K562 (cell line): ENCODE results near the gene TRPC3.

Experiments used
- HMG20B ChIP-seq: fragments of 250-450 bp; sonication (Bioruptor Pico); IDR thresholded peaks from 2 replicates; pipeline ENCODE4 v1.5.0; 2021; ENCODE audit warnings: mild to moderate bottlenecking
- ZBTB40 ChIP-seq, 2 experiments: fragments of 450-650 bp in 1 of 2; sonication (generic) in 1 of 2; formaldehyde crosslinking in 1 of 2; IDR thresholded peaks; 2 replicates each; pipeline versions ENCODE4 v1.7.1 to v1.9.0; 2016 to 2022; ENCODE audit warnings: inconsistent platforms in 1 of 2, mild to moderate bottlenecking in 1 of 2, missing genetic modification reagents in 1 of 2
- ZNF384 ChIP-seq: IDR thresholded peaks from 2 replicates; pipeline ENCODE4 v1.6.1; 2012; ENCODE audit warnings: low read depth, low read length, improper control_type of control experiment
- TF ChIP-seq, protein P1 (sequence below): sonication (generic); formaldehyde crosslinking; IDR thresholded peaks from 2 replicates; pipeline ENCODE4 v1.8.1; 2022; ENCODE audit warnings: missing genetic modification reagents

- no peak for TF ChIP-seq ZBTB40 (IDR thresholded peaks at IDR 0.05)
- TF ChIP-seq ZBTB40 (CRISPR knock-in tag; IDR thresholded peaks at IDR 0.05), result no peak
- TF ChIP-seq HMG20B (CRISPR knock-in tag), result no peak
- no peak for TF ChIP-seq ZNF384
- TF ChIP-seq, protein P1, sequence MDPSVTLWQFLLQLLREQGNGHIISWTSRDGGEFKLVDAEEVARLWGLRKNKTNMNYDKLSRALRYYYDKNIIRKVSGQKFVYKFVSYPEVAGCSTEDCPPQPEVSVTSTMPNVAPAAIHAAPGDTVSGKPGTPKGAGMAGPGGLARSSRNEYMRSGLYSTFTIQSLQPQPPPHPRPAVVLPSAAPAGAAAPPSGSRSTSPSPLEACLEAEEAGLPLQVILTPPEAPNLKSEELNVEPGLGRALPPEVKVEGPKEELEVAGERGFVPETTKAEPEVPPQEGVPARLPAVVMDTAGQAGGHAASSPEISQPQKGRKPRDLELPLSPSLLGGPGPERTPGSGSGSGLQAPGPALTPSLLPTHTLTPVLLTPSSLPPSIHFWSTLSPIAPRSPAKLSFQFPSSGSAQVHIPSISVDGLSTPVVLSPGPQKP (CRISPR knock-in tag), result no peak
Measured at GRCh38 chr4:121861426-121861825, 90.4 kb downstream of the TRPC3 start.
